HepG2 (cell line): ENCODE measurements around the gene EEF1AKMT1. TPM values are rescaled to one million over a fixed set of nuclear protein-coding genes. Genes with fewer than 3 reads are reported as not detected.

Experiments used
- ATAC-seq: fragments of 200-7000 bp; cut with Tn5 transposase; 3 replicates; pipeline ENCODE4 v1.9.1; 2020; ENCODE audit warnings: mild to moderate bottlenecking, moderate library complexity
- BruUV-seq: library from RNA; stranded (reverse); fragments of 400-500 nt; replicated peaks from 2 replicates; lab custom pipeline; 2021; lab: Mats Ljungman, UMichigan
- CTCF ChIA-PET: fragments of 300-600 bp; formaldehyde crosslinking; extraction: SDS; loops from one replicate; lab custom pipeline; 2021; ENCODE audit warnings: low total read pairs, inconsistent platforms, low intra/inter-chr PET ratio; lab: Yijun Ruan, JAX
- POLR2A ChIA-PET: fragments of 350-600 bp; sonication (Branson Sonifier 250); formaldehyde crosslinking; loops from one replicate; lab custom pipeline; 2020; ENCODE audit warnings: antibody characterized with exemption, inconsistent platforms; lab: Yijun Ruan, JAX
- DNase-seq: peaks from one replicate; pipeline ENCODE4 v3.0.0-alpha.2; 2015; ENCODE audit warnings: low spot score
- FAIRE-seq: peaks from 3 replicates; lab custom pipeline; 2011; peaks lifted over from hg19 to GRCh38; lab: Jason Lieb, UNC
- H2AFZ ChIP-seq: one replicate; pipeline ENCODE4 v1.6.1; 2011; ENCODE audit warnings: low read length, inconsistent platforms
- H3K27ac ChIP-seq: fragments of 300-600 bp; 3 replicates; pipeline ENCODE4 v1.8.0; 2011; ENCODE audit warnings: mixed run types, mild to moderate bottlenecking, mixed read lengths, low read length, inconsistent platforms; ENCODE audit not compliant: insufficient read depth; ENCODE audit errors: extremely low read length
- H3K27me3 ChIP-seq, 2 experiments: fragments of 200-600 bp in 1 of 2; 2 replicates in 1 of 2; 3 replicates in 1 of 2; pipeline versions ENCODE4 v1.6.0 to v1.8.0; 2011; ENCODE audit warnings: low read length in 2 of 2, mild to moderate bottlenecking in 2 of 2, moderate library complexity in 2 of 2, inconsistent platforms in 1 of 2; ENCODE audit not compliant: insufficient read depth in 2 of 2, control insufficient read depth in 1 of 2
- H3K36me3 ChIP-seq, 2 experiments: fragments of 200-600 bp in 1 of 2; replicated peaks in 1 of 2; 2 replicates in 1 of 2; 3 replicates in 1 of 2; pipeline versions ENCODE4 v1.5.1 to v1.8.0; 2011; ENCODE audit warnings: low read length in 2 of 2, inconsistent platforms in 1 of 2; ENCODE audit not compliant: insufficient read depth in 2 of 2, control insufficient read depth in 1 of 2
- H3K4me1 ChIP-seq: 2 replicates; pipeline ENCODE4 v1.5.1; 2012; ENCODE audit warnings: low read length, inconsistent platforms; ENCODE audit not compliant: insufficient read depth
- H3K4me2 ChIP-seq: 2 replicates; pipeline ENCODE4 v1.6.0; 2011; ENCODE audit warnings: low read depth, low read length, inconsistent platforms
- H3K4me3 ChIP-seq, 3 experiments: fragments of 200-600 bp in 1 of 3; sonication (generic), shearing (Covaris generic) in 1 of 3; replicated peaks in 1 of 3; 2 replicates each; pipeline ENCODE4 v1.5.1; 2011 to 2016; ENCODE audit warnings: low read length in 3 of 3, inconsistent platforms in 2 of 3, low read depth in 2 of 3, mild to moderate bottlenecking in 2 of 3, control low read depth in 1 of 3, mixed read lengths in 1 of 3; ENCODE audit not compliant: insufficient read depth in 1 of 3
- H3K79me2 ChIP-seq: one replicate; pipeline ENCODE4 v1.6.1; 2011; ENCODE audit warnings: low read length, inconsistent platforms; ENCODE audit not compliant: insufficient read depth
- H3K9ac ChIP-seq: 2 replicates; pipeline ENCODE4 v1.6.0; 2011; ENCODE audit warnings: mild to moderate bottlenecking, low read depth, low read length, inconsistent platforms; ENCODE audit not compliant: insufficient read depth
- H3K9me3 ChIP-seq: 2 replicates; pipeline ENCODE4 v1.5.1; 2012; ENCODE audit warnings: mild to moderate bottlenecking, low read length
- H4K20me1 ChIP-seq: 2 replicates; pipeline ENCODE4 v1.6.0; 2011; ENCODE audit warnings: inconsistent platforms, mild to moderate bottlenecking, low read length, moderate library complexity; ENCODE audit not compliant: insufficient read depth
- AGO1 ChIP-seq: fragments of 200-400 bp; formaldehyde crosslinking; IDR thresholded peaks from 2 replicates; pipeline ENCODE4 v1.6.1; 2017; ENCODE audit warnings: mild to moderate bottlenecking, low read depth, low read length, moderate library complexity; ENCODE audit not compliant: poor library complexity, severe bottlenecking
- ARNTL ChIP-seq: sonication (generic); formaldehyde crosslinking; IDR thresholded peaks from 2 replicates; pipeline ENCODE4 v1.4.0; 2020; ENCODE audit warnings: mild to moderate bottlenecking, missing genetic modification reagents
- CBX5 ChIP-seq: sonication (generic); formaldehyde crosslinking; IDR thresholded peaks from 2 replicates; pipeline ENCODE4 v1.4.0; 2020; ENCODE audit warnings: missing genetic modification reagents, borderline replicate concordance
- DBP ChIP-seq: sonication (generic); formaldehyde crosslinking; IDR thresholded peaks from 2 replicates; pipeline ENCODE4 v1.4.0; 2020; ENCODE audit warnings: missing genetic modification reagents; ENCODE audit errors: not compliant biosample characterization
- DMTF1 ChIP-seq: sonication (generic); formaldehyde crosslinking; IDR thresholded peaks from 2 replicates; pipeline ENCODE4 v1.4.0; 2020; ENCODE audit warnings: mild to moderate bottlenecking, missing genetic modification reagents
- GLI4 ChIP-seq: sonication (generic); formaldehyde crosslinking; IDR thresholded peaks from 2 replicates; pipeline ENCODE4 v1.5.1; 2020; ENCODE audit warnings: missing genetic modification reagents, mild to moderate bottlenecking, moderate library complexity, borderline replicate concordance
- KDM1A ChIP-seq: IDR thresholded peaks from 2 replicates; pipeline ENCODE4 v1.6.1; 2016; ENCODE audit warnings: missing compliant biosample characterization
- MIXL1 ChIP-seq: IDR thresholded peaks from 2 replicates; pipeline ENCODE4 v1.6.1; 2016
- NFRKB ChIP-seq: fragments of 450-650 bp; IDR thresholded peaks from 2 replicates; pipeline ENCODE4 v1.6.1; 2017
- RFXAP ChIP-seq: sonication (generic); formaldehyde crosslinking; IDR thresholded peaks from 2 replicates; pipeline ENCODE4 v1.4.0; 2020; ENCODE audit warnings: missing genetic modification reagents, borderline replicate concordance
- SCMH1 ChIP-seq: sonication (generic); formaldehyde crosslinking; IDR thresholded peaks from 2 replicates; pipeline ENCODE4 v1.9.0; 2021; ENCODE audit warnings: missing genetic modification reagents, mild to moderate bottlenecking, borderline replicate concordance
- SMAD1 ChIP-seq: sonication (generic); formaldehyde crosslinking; IDR thresholded peaks from 2 replicates; pipeline ENCODE4 v1.4.0; 2020; ENCODE audit warnings: missing genetic modification reagents, low read depth, mild to moderate bottlenecking, borderline replicate concordance
- SMAD9 ChIP-seq: sonication (generic); formaldehyde crosslinking; IDR thresholded peaks from 2 replicates; pipeline ENCODE4 v1.5.1; 2020; ENCODE audit warnings: mild to moderate bottlenecking, missing genetic modification reagents
- SMYD3 ChIP-seq: sonication (generic); formaldehyde crosslinking; IDR thresholded peaks from 2 replicates; pipeline ENCODE4 v1.8.1; 2023; ENCODE audit warnings: mild to moderate bottlenecking, missing genetic modification reagents
- SRF ChIP-seq: IDR thresholded peaks from 2 replicates; pipeline ENCODE4 v1.6.1; 2011; ENCODE audit warnings: mild to moderate bottlenecking, low read depth, low read length, moderate library complexity
- TOPORS ChIP-seq: sonication (generic); formaldehyde crosslinking; IDR thresholded peaks from 2 replicates; pipeline ENCODE4 v1.8.0; 2023; ENCODE audit warnings: mild to moderate bottlenecking, missing genetic modification reagents
- XBP1 ChIP-seq: sonication (generic); formaldehyde crosslinking; IDR thresholded peaks from 2 replicates; pipeline ENCODE4 v1.5.0; 2020; ENCODE audit warnings: missing genetic modification reagents
- ZNF276 ChIP-seq: sonication (generic); formaldehyde crosslinking; IDR thresholded peaks from 2 replicates; pipeline ENCODE4 v1.4.0; 2020; ENCODE audit warnings: mild to moderate bottlenecking, low read depth, missing genetic modification reagents
- ZNF367 ChIP-seq: sonication (generic); formaldehyde crosslinking; IDR thresholded peaks from 2 replicates; pipeline ENCODE4 v1.4.0; 2020; ENCODE audit warnings: missing genetic modification reagents, borderline replicate concordance
- ZNF547 ChIP-seq: sonication (generic); formaldehyde crosslinking; IDR thresholded peaks from 2 replicates; pipeline ENCODE4 v1.5.1; 2020; ENCODE audit warnings: mild to moderate bottlenecking, missing genetic modification reagents
- WGBS: methylation state at CpG from one replicate; pipeline ENCODE4 v1.1.6; 2017; ENCODE audit warnings: low lambda C conversion rate; 5-methylcytosine and 5-hydroxymethylcytosine counted together
- in situ Hi-C: cut with HindIII; loops from 2 replicates; pipeline ENCODE4 v1.10.0; 2017; ENCODE audit warnings: low pct_unique_long_range_greater_than_20kb; ENCODE audit not compliant: extremely low pct_ligation_motif_present
- intact Hi-C: fragments of 100-400 bp; cut with micrococcal nuclease; formaldehyde crosslinking; loops from one replicate; pipeline ENCODE4 v1.10.0; 2022; ENCODE audit not compliant: unreplicated experiment
- polyA plus RNA-seq, 8 experiments: library from polyadenylated mRNA; depleted of rRNA in 3 of 8; stranded (reverse) in 7 of 8; unstranded in 1 of 8; fragments of >200 nt; fragmentation: Illumina TruSeq in 4 of 8; extraction: Trizol in 4 of 8; gene quantifications; 2 replicates each; pipeline versions ENCODE4 v1.2.1 to v1.2.3, GENCODE V29; 2011 to 2016; ENCODE audit warnings: low read depth in 4 of 8, missing spikeins in 1 of 8, mixed read lengths in 1 of 8; ENCODE audit not compliant: insufficient read depth in 1 of 8
- total RNA-seq, 5 experiments: library from RNA; depleted of rRNA; stranded (reverse); fragments of >200 nt; fragmentation: Illumina TruSeq; extraction: Trizol; gene quantifications; 2 replicates each; pipeline ENCODE4 v1.2.3, GENCODE V29; 2016; ENCODE audit warnings: low read depth in 1 of 5

The EEF1AKMT1 gene
- total and polyA plus RNA-seq, 2 of the 13 experiments (the other 11 are each of a cell fraction or from before 2014, with no cell fraction given), result 6.0 to 16.1 TPM

- TF ChIP-seq ZNF276 (CRISPR knock-in tag) (no peak), ZNF547 (no peak), GLI4 (CRISPR knock-in tag) (no peak), ARNTL (CRISPR knock-in tag) (no peak), DBP (no peak), TOPORS (CRISPR knock-in tag) (no peak), NFRKB (no peak), SMAD9 (CRISPR knock-in tag) (no peak), ZNF367 (no peak), SMAD1 (CRISPR knock-in tag) (no peak), CBX5 (CRISPR knock-in tag) (no peak), SRF (no peak)
Observed at GRCh38 chr13:20708216-20708615, 65.5 kb downstream of the EEF1AKMT1 start (continued).

GRCh38 chr13:20706661-20707060 is 67.1 kb downstream of the EEF1AKMT1 start:
- H4K20me1 ChIP-seq, result no peaks in the 10 kb centered on the region
- intact Hi-C loops (no loop called here), in situ Hi-C loops (loop anchor here (5.0 to 10.0 kb wide), 2 partner anchors 214 to 218 kb away; no protein-coding TSS in a partner anchor)
- ChIA-PET POLR2A (no interaction called here), CTCF (no interaction called here)
- H3K4me3 ChIP-seq, result no peak overlapping the region
- no peak for ATAC-seq
- no peak overlapping the region for H3K27ac ChIP-seq
- no peaks in the 10 kb centered on the region for H3K79me2 ChIP-seq
- no peak overlapping the region for H3K4me2 ChIP-seq
- H3K27me3 ChIP-seq, result no peaks in the 10 kb centered on the region
- TF ChIP-seq SMYD3 (CRISPR knock-in tag) (no peak), MIXL1 (no peak), KDM1A (CRISPR knock-in tag) (no peak), XBP1 (CRISPR knock-in tag) (no peak), DMTF1 (CRISPR knock-in tag) (no peak), AGO1 (no peak), RFXAP (CRISPR knock-in tag) (no peak), SCMH1 (no peak)
- H3K9me3 ChIP-seq, result no peaks in the 10 kb centered on the region
- BruUV-seq, result no TSS peak
- no peak overlapping the region for H3K9ac ChIP-seq
- no peak for FAIRE-seq
- peaks cover 23% of the 10 kb centered on the region for H3K4me1 ChIP-seq
- WGBS, result 45% methylated on average over 3 of the region's 5 CpGs
- H3K36me3 ChIP-seq, result no peaks in the 10 kb centered on the region
- no peak overlapping the region for H2AFZ ChIP-seq
- no peak for DNase-seq
